Sigmoid colon (tissue), 7 donors: Measurements from ENCODE around the gene CHCHD6. TPM values are rescaled to one million over a fixed set of nuclear protein-coding genes. Genes with fewer than 3 reads are reported as not detected.

Experiments
- DNase-seq: peaks from one replicate; pipeline ENCODE4 v3.0.0-alpha.2; 2019
- H3K27ac ChIP-seq, 4 donors: fragments of 200-600 bp; sonication (generic); one replicate each; pipeline ENCODE4 v1.5.1; 2016 to 2019; ENCODE audit warnings: mild to moderate bottlenecking in 1 of 4
- H3K27me3 ChIP-seq, 3 donors: fragments of 200-600 bp; sonication (generic); one replicate each; pipeline ENCODE4 v1.5.1; 2019; ENCODE audit warnings: mild to moderate bottlenecking in 1 of 3
- H3K36me3 ChIP-seq, 4 donors: fragments of 200-600 bp; sonication (generic); one replicate each; pipeline ENCODE4 v1.5.1; 2016 to 2019
- H3K4me1 ChIP-seq, 4 donors: fragments of 200-600 bp; sonication (generic); one replicate each; pipeline ENCODE4 v1.5.1; 2017 to 2019
- H3K4me3 ChIP-seq, 4 donors: fragments of 200-600 bp; sonication (generic); one replicate each; pipeline ENCODE4 v1.5.1; 2017 to 2019; ENCODE audit warnings: mild to moderate bottlenecking in 2 of 4, moderate library complexity in 1 of 4
- H3K9me3 ChIP-seq, 4 donors: fragments of 200-600 bp in 3 of 4; sonication (generic) in 3 of 4; one replicate each; pipeline versions ENCODE4 v1.5.1 to v1.6.1; 2013 to 2019
- EP300 ChIP-seq, 4 donors: sonication (generic); formaldehyde crosslinking; IDR thresholded peaks; one replicate each; pipeline ENCODE4 v1.6.1; 2017; ENCODE audit warnings: antibody characterized with exemption in 4 of 4
- POLR2A ChIP-seq, 2 donors: fragments of 450-650 bp; IDR thresholded peaks; one replicate each; pipeline ENCODE4 v1.6.1; 2016; ENCODE audit warnings: antibody characterized with exemption in 2 of 2, mild to moderate bottlenecking in 2 of 2, moderate library complexity in 2 of 2
- POLR2AphosphoS5 ChIP-seq, 4 donors: sonication (generic); formaldehyde crosslinking; IDR thresholded peaks; one replicate each; pipeline ENCODE4 v1.6.1; 2017; ENCODE audit warnings: antibody characterized with exemption in 4 of 4
- WGBS, 2 donors: extraction: QIAGEN DNeasy Blood & Tissue Kit; methylation state at CpG; one replicate each; pipeline ENCODE4 v1.1.7; 2013; 5-methylcytosine and 5-hydroxymethylcytosine counted together
- intact Hi-C: fragments of 100-400 bp; cut with DNase I; formaldehyde crosslinking; loops from one replicate; pipeline ENCODE4 v1.15.1; 2023
- polyA plus RNA-seq, 3 donors: library from polyadenylated mRNA; stranded (reverse); fragments of 200-250 nt; gene quantifications; one replicate each; pipeline ENCODE4 v1.2.3, GENCODE V29; 2013
- total RNA-seq, 4 donors: library from RNA; depleted of rRNA; stranded (reverse); fragments of >200 nt; gene quantifications; one replicate each; pipeline ENCODE4 v1.1.0, GENCODE V29; 2016
- TF ChIP-seq, protein P1 (sequence below), 4 experiments: fragments of 450-650 bp in 3 of 4; fragments of 200-600 bp in 1 of 4; IDR thresholded peaks; one replicate each; pipeline ENCODE4 v1.5.1; 2016 to 2019; ENCODE audit warnings: antibody characterized with exemption in 4 of 4, mild to moderate bottlenecking in 3 of 4, moderate library complexity in 2 of 4
- donor health status: healthy with polysubstance abuse.
- donor health status: Bipolar disorder and iron deficiency.
- donor health status: healthy.

The CHCHD6 gene
- total and polyA plus RNA-seq, 7 donors, result 8.0 to 20.9 (median 14.4) TPM

DNA sequence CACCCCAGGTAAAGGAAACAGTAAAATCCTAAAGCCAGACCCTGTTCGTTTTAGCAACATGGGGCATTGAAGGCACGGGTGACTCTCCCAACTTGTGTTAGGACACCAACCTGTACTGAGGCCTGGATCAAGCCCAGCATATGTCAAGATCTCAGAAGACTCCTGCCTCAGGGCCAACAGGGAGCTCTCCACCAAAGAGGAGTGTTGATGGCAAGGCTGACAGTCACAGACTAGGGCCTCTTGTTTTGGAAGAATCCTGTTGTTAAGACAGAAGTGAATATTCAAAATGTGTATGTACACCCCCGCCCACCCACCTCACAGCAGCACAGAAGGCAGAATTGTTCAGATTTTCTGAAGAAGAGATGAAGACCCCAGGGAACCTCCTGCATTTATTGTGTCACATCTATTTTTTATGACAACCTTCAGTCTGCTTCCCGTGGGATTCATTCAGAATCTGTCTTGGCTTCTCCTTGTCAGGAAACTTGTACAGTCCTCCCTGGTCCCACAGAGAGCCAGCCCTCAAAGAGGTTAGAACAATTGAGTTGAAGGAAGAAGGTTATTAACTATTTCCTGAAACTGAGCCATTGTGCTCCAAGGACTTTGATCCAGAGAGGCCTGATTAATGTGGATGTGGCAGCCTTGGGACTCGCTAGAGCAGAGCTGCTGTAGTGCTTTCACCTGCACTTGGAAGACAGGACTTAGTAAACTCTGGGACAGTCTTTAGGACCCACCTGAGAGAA, 217.2 kb downstream of the CHCHD6 start:
- H3K36me3 ChIP-seq, result peaks cover 0 to 11% (median 0%) of the 10 kb centered on the region in 4 donors
- H3K4me1 ChIP-seq, result peaks cover 0 to 5% (median 3%) of the 10 kb centered on the region in 4 donors
- WGBS, 2 donors, result 60 to 80% methylated on average over 5 of the region's 5 CpGs
- no peaks in the 10 kb centered on the region for H3K9me3 ChIP-seq
- intact Hi-C loops, result no loop called here
- no peak for TF ChIP-seq EP300 (IDR thresholded peaks at IDR 0.05)
- TF ChIP-seq POLR2AphosphoS5 (IDR thresholded peaks at IDR 0.05), result no peak
- TF ChIP-seq, protein P1, sequence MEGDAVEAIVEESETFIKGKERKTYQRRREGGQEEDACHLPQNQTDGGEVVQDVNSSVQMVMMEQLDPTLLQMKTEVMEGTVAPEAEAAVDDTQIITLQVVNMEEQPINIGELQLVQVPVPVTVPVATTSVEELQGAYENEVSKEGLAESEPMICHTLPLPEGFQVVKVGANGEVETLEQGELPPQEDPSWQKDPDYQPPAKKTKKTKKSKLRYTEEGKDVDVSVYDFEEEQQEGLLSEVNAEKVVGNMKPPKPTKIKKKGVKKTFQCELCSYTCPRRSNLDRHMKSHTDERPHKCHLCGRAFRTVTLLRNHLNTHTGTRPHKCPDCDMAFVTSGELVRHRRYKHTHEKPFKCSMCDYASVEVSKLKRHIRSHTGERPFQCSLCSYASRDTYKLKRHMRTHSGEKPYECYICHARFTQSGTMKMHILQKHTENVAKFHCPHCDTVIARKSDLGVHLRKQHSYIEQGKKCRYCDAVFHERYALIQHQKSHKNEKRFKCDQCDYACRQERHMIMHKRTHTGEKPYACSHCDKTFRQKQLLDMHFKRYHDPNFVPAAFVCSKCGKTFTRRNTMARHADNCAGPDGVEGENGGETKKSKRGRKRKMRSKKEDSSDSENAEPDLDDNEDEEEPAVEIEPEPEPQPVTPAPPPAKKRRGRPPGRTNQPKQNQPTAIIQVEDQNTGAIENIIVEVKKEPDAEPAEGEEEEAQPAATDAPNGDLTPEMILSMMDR (IDR thresholded peaks at IDR 0.05), result no peak
- TF ChIP-seq POLR2A (IDR thresholded peaks at IDR 0.05), result no peak
- H3K27ac ChIP-seq, result no peak overlapping the region
- no peak overlapping the region for H3K4me3 ChIP-seq
- no peaks in the 10 kb centered on the region for H3K27me3 ChIP-seq
- peak; percentile 27 for DNase-seq

DNA sequence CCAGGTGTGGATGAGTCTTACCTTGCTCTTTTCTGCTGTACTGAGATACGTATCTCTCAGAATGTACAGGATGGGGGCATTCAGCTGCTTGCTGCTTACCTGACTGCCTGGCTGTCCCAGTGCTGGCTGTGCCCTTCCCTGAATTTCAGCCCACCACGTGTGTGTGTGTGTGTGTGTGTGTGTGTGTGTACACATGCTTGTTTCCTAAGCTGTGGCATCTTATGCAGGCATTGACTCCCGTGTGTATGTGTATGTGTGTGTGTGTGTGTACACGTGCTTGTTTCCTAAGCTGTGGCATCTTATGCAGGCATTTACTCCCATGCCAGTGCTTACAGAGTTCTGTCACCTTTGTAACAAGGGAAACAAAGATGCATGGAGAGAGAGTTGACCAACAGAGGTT, 218.4 kb downstream of the CHCHD6 start:
- no peak for TF ChIP-seq POLR2AphosphoS5 (IDR thresholded peaks at IDR 0.05)
- no peak for TF ChIP-seq EP300 (IDR thresholded peaks at IDR 0.05)
- no peak for TF ChIP-seq POLR2A (IDR thresholded peaks at IDR 0.05)
- TF ChIP-seq, protein P1 (IDR thresholded peaks at IDR 0.05), result no peak
- peak; percentile 10 for DNase-seq
- intact Hi-C loops, result no loop called here
- Histone ChIP-seq H3K4me3 (no peak overlapping the region), H3K27me3 (no peaks in the 10 kb centered on the region), H3K4me1 (peaks cover 0 to 16% (median 9%) of the 10 kb centered on the region in 4 donors), H3K27ac (no peak overlapping the region), H3K36me3 (peaks cover 0 to 1% (median 0%) of the 10 kb centered on the region in 4 donors), H3K9me3 (no peaks in the 10 kb centered on the region)
- WGBS, 2 donors, result 86 to 91% methylated on average over 4 of the region's 4 CpGs

DNA sequence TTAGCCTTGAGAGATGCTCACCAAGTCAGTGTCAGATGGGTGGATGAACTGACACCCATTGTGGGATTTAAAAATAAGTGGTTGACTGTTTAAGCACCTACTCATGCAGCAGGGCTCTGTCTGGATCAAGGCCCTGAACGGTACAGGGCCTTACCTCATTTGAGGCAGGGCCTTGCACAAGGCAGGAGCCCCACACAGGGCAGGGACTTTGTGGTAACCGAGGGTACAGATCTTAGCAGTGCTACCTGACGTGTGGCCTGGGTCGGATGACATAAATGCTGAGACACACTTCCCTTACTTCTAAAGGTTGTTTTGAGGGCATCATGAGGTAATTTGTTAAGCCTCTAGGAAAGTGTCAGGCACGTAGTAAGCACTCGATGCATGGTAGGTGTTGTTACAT, 219.4 kb downstream of the CHCHD6 start:
- DNase-seq, result peak; percentile 46
- WGBS, 2 donors, result 91 to 96% methylated on average over 6 of the region's 6 CpGs
- intact Hi-C loops, result no loop called here
- Histone ChIP-seq H3K4me1 (peaks cover 0 to 17% (median 9%) of the 10 kb centered on the region in 4 donors), H3K36me3 (no peaks in the 10 kb centered on the region), H3K9me3 (no peaks in the 10 kb centered on the region), H3K27me3 (no peaks in the 10 kb centered on the region), H3K27ac (no peak overlapping the region), H3K4me3 (no peak overlapping the region)
- TF ChIP-seq POLR2AphosphoS5 (IDR thresholded peaks at IDR 0.05) (no peak), POLR2A (IDR thresholded peaks at IDR 0.05) (no peak), EP300 (IDR thresholded peaks at IDR 0.05) (no peak)
- TF ChIP-seq, protein P1 (IDR thresholded peaks at IDR 0.05), result no peak

DNA sequence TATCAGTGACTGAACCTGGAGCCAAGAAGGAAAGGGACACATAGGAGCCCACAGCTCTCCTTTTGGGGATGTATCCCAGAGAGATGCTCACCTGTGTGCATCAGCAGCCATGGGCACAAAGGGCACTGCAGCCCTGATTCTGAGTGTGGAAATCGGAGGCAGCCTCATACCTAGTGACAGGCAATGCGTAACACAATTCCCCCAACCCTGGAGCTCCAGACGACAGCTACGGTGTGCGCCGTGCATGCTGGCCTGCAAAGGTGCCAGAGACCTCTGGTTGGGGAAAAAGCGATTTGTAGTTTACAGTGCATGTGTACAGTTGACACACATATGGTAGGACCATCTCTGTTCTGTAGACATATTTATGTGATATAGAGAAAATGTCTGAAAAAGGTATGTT, 219.9 kb downstream of the CHCHD6 start:
- Histone ChIP-seq H3K27ac (no peak overlapping the region), H3K9me3 (no peaks in the 10 kb centered on the region), H3K4me3 (no peak overlapping the region), H3K4me1 (peaks cover 0 to 17% (median 9%) of the 10 kb centered on the region in 4 donors), H3K36me3 (no peaks in the 10 kb centered on the region), H3K27me3 (no peaks in the 10 kb centered on the region)
- TF ChIP-seq POLR2AphosphoS5 (IDR thresholded peaks at IDR 0.05), result no peak
- no peak for TF ChIP-seq EP300 (IDR thresholded peaks at IDR 0.05)
- TF ChIP-seq, protein P1 (IDR thresholded peaks at IDR 0.05), result no peak
- no peak for TF ChIP-seq POLR2A (IDR thresholded peaks at IDR 0.05)
- intact Hi-C loops, result no loop called here
- DNase-seq, result peak; percentile 35
- WGBS, 2 donors, result 89 to 95% methylated on average over 7 of the region's 7 CpGs
